CD4-positive, alpha-beta memory T cell (primary cell): ENCODE results near the gene PACSIN2. TPM values are rescaled to one million over a fixed set of nuclear protein-coding genes. Genes with fewer than 3 reads are reported as not detected.

Experiments
- CTCF ChIA-PET: fragments of 350-600 bp; sonication (Branson Sonifier 250); formaldehyde crosslinking; loops from one replicate; lab custom pipeline; 2021; ENCODE audit warnings: inconsistent platforms; ENCODE audit not compliant: partially characterized antibody; lab: Charles Lee
- POLR2A ChIA-PET: fragments of 350-600 bp; sonication (Branson Sonifier 250); formaldehyde crosslinking; loops from one replicate; lab custom pipeline; 2021; ENCODE audit not compliant: partially characterized antibody; lab: Charles Lee
- DNase-seq, 5 donors: peaks; one replicate each; pipeline versions ENCODE4 v3.0.0 to v3.0.0-alpha.2; 2020 to 2022; ENCODE audit warnings: mixed read lengths in 1 of 5
- H3K27ac ChIP-seq: one replicate; pipeline ENCODE4 v1.7.0; 2013; ENCODE audit warnings: low read depth, low read length
- H3K27me3 ChIP-seq: 2 replicates; pipeline ENCODE4 v1.7.0; 2013; ENCODE audit warnings: mild to moderate bottlenecking, low read length, moderate library complexity; ENCODE audit not compliant: insufficient read depth
- H3K36me3 ChIP-seq: 2 replicates; pipeline ENCODE4 v1.7.0; 2013; ENCODE audit warnings: mild to moderate bottlenecking, low read length, moderate library complexity; ENCODE audit not compliant: insufficient read depth
- H3K4me1 ChIP-seq: 2 replicates; pipeline ENCODE4 v1.7.0; 2013; ENCODE audit warnings: mild to moderate bottlenecking, low read length, moderate library complexity; ENCODE audit not compliant: insufficient read depth
- H3K4me3 ChIP-seq, 2 donors: one replicate each; pipeline ENCODE4 v1.7.0; 2013; ENCODE audit warnings: low read length in 2 of 2, mild to moderate bottlenecking in 1 of 2
- H3K9me3 ChIP-seq, 2 donors: one replicate each; pipeline ENCODE4 v1.7.0; 2013; ENCODE audit warnings: low read length in 2 of 2, control low read depth in 1 of 2; ENCODE audit not compliant: control insufficient read depth in 1 of 2
- H3K27ac Mint-ChIP-seq, 7 donors: one replicate each; pipeline ENCODE4 v1.8.0; 2020 to 2021; ENCODE audit warnings: mixed read lengths in 7 of 7, mild to moderate bottlenecking in 6 of 7, inconsistent platforms in 3 of 7, moderate library complexity in 3 of 7
- H3K27me3 Mint-ChIP-seq, 2 donors: one replicate each; pipeline ENCODE4 v1.8.0; 2020 to 2021; ENCODE audit warnings: mixed read lengths in 2 of 2
- H3K36me3 Mint-ChIP-seq, 2 donors: one replicate each; pipeline ENCODE4 v1.8.0; 2020 to 2021; ENCODE audit warnings: mixed read lengths in 2 of 2, inconsistent platforms in 1 of 2, mild to moderate bottlenecking in 1 of 2
- H3K4me1 Mint-ChIP-seq, 4 donors: one replicate each; pipeline ENCODE4 v1.8.0; 2020 to 2021; ENCODE audit warnings: mixed read lengths in 4 of 4, mild to moderate bottlenecking in 1 of 4
- H3K4me3 Mint-ChIP-seq, 8 donors: one replicate each; pipeline ENCODE4 v1.8.0; 2020 to 2021; ENCODE audit warnings: mixed read lengths in 8 of 8, mild to moderate bottlenecking in 7 of 8, moderate library complexity in 6 of 8, inconsistent platforms in 3 of 8
- H3K9me3 Mint-ChIP-seq, 8 donors: one replicate each; pipeline ENCODE4 v1.8.0; 2020 to 2021; ENCODE audit warnings: mixed read lengths in 8 of 8, mild to moderate bottlenecking in 5 of 8, inconsistent platforms in 3 of 8, moderate library complexity in 1 of 8
- intact Hi-C: fragments of 100-400 bp; cut with micrococcal nuclease; formaldehyde crosslinking; loops from one replicate; pipeline ENCODE4 v1.15.1; 2023
- polyA plus RNA-seq, 2 donors: library from polyadenylated mRNA; unstranded; fragments of 300-500 nt; fragmentation: Illumina TruSeq; gene quantifications; one replicate each; pipeline ENCODE4 v1.2.3, GENCODE V29; 2021
- total RNA-seq, 2 experiments: library from RNA; stranded (reverse); gene quantifications; one replicate each; pipeline ENCODE4 v1.2.3, GENCODE V29; 2021

The PACSIN2 gene
- total and polyA plus RNA-seq, 4 experiments from 2014 or later, result 24.6 to 55.0 (median 45.2) TPM

DNA sequence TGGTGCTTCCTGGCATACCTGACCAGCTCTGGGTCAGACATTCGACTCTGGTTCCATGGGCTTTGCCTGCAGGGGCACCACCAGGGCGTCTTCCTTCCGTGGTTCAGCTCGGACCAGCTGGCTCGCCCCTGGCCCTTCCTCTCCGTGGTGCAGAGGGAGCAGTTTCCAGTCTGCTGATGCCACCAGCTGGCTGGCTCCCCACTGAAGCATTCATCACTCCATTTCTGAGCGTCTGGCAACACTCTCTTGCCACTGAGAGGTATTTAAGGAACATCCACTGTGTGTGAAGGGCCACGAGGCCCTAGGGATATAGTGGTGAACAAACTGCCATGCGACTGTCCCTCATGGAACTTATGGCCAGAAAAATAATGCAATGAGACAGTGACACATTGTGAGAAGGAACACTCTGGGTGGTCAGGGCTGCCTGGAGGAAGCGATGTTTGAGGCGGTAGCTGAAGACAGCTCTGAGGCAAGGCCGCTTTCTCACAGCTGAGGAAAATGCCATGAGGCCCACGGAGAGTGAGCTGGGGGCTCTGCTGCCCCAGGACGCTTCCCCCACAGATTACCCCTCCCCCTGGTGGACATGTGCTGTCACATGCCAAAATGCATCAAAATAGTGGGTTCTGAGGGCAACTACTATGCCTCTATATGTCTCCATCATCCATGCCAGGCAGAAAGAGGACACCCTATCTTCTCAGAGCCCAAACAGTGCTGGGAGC, 113.0 kb downstream of the PACSIN2 start:
- Mint-ChIP-seq H3K27ac (no peak overlapping the region), H3K27me3 (no peaks in the 10 kb centered on the region), H3K4me1 (peaks cover 11 to 17% (median 14%) of the 10 kb centered on the region in 4 donors), H3K4me3 (no peak overlapping the region), H3K9me3 (no peaks in the 10 kb centered on the region), H3K36me3 (peaks cover 7 to 20% of the 10 kb centered on the region in 2 donors)
- H3K4me3 ChIP-seq, result no peak overlapping the region
- ChIA-PET CTCF (interaction anchor here (1.4 to 1.5 kb wide), 2 partner anchors 20 to 132 kb away, joined by 3 to 4 read pairs; no protein-coding TSS in a partner anchor), POLR2A (interaction anchor here (0.6 kb wide), 1 partner anchor 113 kb away, joined by 3 read pairs; no protein-coding TSS in a partner anchor)
- intact Hi-C loops, result no loop called here
- H3K9me3 ChIP-seq, result no peaks in the 10 kb centered on the region
- no peaks in the 10 kb centered on the region for H3K27me3 ChIP-seq
- no peak overlapping the region for H3K27ac ChIP-seq
- H3K4me1 ChIP-seq, result no peaks in the 10 kb centered on the region
- DNase-seq, result no peak
- no peaks in the 10 kb centered on the region for H3K36me3 ChIP-seq

DNA sequence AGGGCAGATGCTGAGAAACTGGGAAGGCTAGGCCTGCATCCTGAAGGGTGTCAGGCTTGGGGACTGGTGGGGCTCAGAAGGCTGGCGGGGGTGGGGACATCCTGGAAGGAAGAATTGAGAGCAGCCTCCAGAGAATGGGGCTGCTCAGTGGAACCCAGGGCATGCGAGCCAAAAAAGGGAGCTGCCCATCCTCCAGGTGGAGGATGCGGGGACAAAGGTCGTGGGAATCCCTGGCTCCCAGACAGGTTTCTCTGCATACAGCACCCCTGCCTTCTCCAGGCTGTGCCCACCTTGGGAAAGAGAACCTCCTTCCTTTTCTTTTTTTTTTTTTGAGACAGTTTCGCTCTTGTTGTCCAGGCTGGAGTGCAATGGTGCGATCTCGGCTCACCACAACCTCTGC, 117.0 kb downstream of the PACSIN2 start:
- no peak for DNase-seq
- ChIA-PET CTCF (no interaction called here), POLR2A (no interaction called here)
- no peak overlapping the region for H3K4me3 Mint-ChIP-seq
- H3K27me3 Mint-ChIP-seq, result no peaks in the 10 kb centered on the region
- intact Hi-C loops, result no loop called here
- Histone ChIP-seq H3K27ac (no peak overlapping the region), H3K27me3 (no peaks in the 10 kb centered on the region), H3K9me3 (no peaks in the 10 kb centered on the region), H3K4me1 (peaks cover 33% of the 10 kb centered on the region), H3K36me3 (no peaks in the 10 kb centered on the region), H3K4me3 (no peak overlapping the region)
- peak overlapping the region in 1 of 7 donors; percentile 68 for H3K27ac Mint-ChIP-seq
- peaks cover 33 to 55% (median 44%) of the 10 kb centered on the region in 4 donors for H3K4me1 Mint-ChIP-seq
- no peaks in the 10 kb centered on the region for H3K9me3 Mint-ChIP-seq
- H3K36me3 Mint-ChIP-seq, result peaks cover 0 to 14% of the 10 kb centered on the region in 2 donors

DNA sequence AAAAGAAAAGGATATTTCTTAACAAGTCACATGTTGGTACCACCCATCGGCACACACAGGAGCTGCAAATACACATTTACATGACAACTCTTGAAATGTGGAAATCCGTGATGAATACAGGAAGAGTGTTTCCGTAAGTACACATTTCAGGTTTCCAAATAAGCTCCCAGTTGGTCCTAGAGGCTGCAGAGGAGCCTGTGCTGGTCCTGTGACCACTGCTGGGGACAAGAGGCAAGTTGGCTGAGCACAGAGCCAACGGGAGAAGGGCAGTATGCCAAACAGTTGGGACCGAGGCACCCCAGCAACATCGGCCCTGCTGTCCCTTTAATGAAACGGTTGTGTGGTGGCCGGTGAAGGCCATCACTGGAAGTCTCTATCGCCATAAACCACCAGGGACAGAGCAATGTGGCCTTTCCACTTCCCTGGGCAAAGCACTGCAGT, 119.4 kb downstream of the PACSIN2 start:
- peaks cover 33 to 55% (median 46%) of the 10 kb centered on the region in 4 donors for H3K4me1 Mint-ChIP-seq
- ChIA-PET CTCF (interaction anchor here (1.0 to 2.2 kb wide), 3 partner anchors 14 to 138 kb away, joined by 3 to 6 read pairs (median 4); no protein-coding TSS in a partner anchor), POLR2A (interaction anchor here (0.8 kb wide), 1 partner anchor 292 kb away, joined by 3 read pairs; no protein-coding TSS in a partner anchor)
- peak overlapping the region; percentile 67 to 92 (median 89) for H3K27ac Mint-ChIP-seq
- no peaks in the 10 kb centered on the region for H3K27me3 Mint-ChIP-seq
- intact Hi-C loops, result no loop called here
- peak overlapping the region in 5 of 8 donors; percentile 5 to 65 (median 60) for H3K4me3 Mint-ChIP-seq
- H3K27ac ChIP-seq, result peak overlapping the region; percentile 13
- no peak overlapping the region for H3K4me3 ChIP-seq
- H3K36me3 ChIP-seq, result no peaks in the 10 kb centered on the region
- peaks cover 33% of the 10 kb centered on the region for H3K4me1 ChIP-seq
- H3K9me3 Mint-ChIP-seq, result no peaks in the 10 kb centered on the region
- H3K9me3 ChIP-seq, result no peaks in the 10 kb centered on the region
- H3K36me3 Mint-ChIP-seq, result peaks cover 3 to 17% of the 10 kb centered on the region in 2 donors
- H3K27me3 ChIP-seq, result no peaks in the 10 kb centered on the region
- DNase-seq, result no peak

DNA sequence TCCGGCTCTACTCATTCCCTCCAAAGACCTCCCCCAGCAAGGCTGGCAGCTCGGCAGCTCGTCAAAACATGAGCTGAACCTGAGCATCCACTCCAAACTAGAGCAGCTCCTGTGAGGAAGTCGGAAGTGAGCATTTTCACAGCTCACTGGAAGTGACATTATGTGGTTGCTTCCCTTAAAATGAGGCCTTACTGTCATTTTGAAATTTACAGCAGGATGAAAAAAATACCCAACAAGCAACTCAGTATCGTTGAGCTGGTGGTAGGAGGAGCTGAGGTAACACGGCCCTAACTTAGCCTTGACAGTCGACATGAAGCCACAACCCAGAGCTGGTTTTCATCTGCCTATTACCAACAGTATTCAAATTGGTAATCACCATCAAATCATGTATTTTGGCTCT, 119.9 kb downstream of the PACSIN2 start:
- H3K4me3 ChIP-seq, result no peak overlapping the region
- no peak overlapping the region for H3K27ac ChIP-seq
- H3K9me3 Mint-ChIP-seq, result no peaks in the 10 kb centered on the region
- H3K9me3 ChIP-seq, result no peaks in the 10 kb centered on the region
- H3K4me1 Mint-ChIP-seq, result peaks cover 32 to 55% (median 46%) of the 10 kb centered on the region in 4 donors
- no peaks in the 10 kb centered on the region for H3K36me3 ChIP-seq
- H3K4me1 ChIP-seq, result peaks cover 33% of the 10 kb centered on the region
- H3K27me3 Mint-ChIP-seq, result no peaks in the 10 kb centered on the region
- peaks cover 3 to 16% of the 10 kb centered on the region in 2 donors for H3K36me3 Mint-ChIP-seq
- ChIA-PET CTCF (interaction anchor here (1.0 to 2.2 kb wide), 4 partner anchors 14 to 139 kb away, joined by 3 to 6 read pairs (median 4); no protein-coding TSS in a partner anchor), POLR2A (interaction anchor here (0.8 kb wide), 1 partner anchor 293 kb away, joined by 3 read pairs; no protein-coding TSS in a partner anchor)
- DNase-seq, result peak; percentile 16 to 54 (median 21)
- intact Hi-C loops, result no loop called here
- peak overlapping the region in 6 of 8 donors; percentile 5 to 65 (median 56) for H3K4me3 Mint-ChIP-seq
- no peaks in the 10 kb centered on the region for H3K27me3 ChIP-seq
- peak overlapping the region; percentile 67 to 92 (median 89) for H3K27ac Mint-ChIP-seq

DNA sequence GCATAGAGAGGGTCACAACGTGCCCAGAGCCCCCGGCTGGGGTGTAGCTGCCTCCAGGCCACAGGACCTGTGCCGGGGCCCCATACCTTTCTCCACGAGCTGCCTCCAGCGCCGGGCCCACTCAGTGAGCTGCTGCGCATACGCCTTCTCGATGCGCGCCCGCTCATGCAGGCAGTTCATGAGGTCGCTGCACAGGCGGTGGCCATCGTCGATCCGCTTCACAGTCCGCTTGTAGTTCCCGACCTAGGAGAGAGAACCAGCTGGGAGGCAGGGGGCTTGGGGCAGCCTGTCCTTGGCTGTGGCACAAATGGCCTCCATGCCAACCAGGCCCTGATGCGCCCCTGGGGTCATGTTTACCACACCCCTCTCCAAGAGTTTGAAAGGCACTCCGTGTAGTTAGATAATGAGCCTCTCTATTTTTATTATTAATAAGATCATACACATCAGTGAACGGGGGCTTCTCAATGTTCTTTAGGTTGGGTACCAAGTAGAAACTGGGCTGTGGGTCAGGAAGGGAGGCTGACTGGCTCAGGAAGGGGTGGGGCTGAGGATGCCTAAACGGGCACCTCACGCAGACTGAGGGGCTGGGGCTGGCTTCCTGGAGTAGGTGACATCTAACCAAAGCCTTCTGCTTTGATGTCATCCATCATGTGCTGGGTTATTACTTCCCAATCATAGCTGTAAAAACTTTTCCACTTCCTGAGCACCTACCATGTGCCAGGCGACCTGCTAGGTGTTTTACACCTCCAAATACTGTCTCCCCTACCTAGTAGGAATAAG, 121.4 kb downstream of the PACSIN2 start:
- CTCF ChIA-PET, result interaction anchor here (0.6 to 3.0 kb wide), 4 partner anchors 26 to 140 kb away, joined by 3 to 9 read pairs (median 5); no protein-coding TSS in a partner anchor
- H3K4me1 Mint-ChIP-seq, result peaks cover 34 to 57% (median 47%) of the 10 kb centered on the region in 4 donors

DNA sequence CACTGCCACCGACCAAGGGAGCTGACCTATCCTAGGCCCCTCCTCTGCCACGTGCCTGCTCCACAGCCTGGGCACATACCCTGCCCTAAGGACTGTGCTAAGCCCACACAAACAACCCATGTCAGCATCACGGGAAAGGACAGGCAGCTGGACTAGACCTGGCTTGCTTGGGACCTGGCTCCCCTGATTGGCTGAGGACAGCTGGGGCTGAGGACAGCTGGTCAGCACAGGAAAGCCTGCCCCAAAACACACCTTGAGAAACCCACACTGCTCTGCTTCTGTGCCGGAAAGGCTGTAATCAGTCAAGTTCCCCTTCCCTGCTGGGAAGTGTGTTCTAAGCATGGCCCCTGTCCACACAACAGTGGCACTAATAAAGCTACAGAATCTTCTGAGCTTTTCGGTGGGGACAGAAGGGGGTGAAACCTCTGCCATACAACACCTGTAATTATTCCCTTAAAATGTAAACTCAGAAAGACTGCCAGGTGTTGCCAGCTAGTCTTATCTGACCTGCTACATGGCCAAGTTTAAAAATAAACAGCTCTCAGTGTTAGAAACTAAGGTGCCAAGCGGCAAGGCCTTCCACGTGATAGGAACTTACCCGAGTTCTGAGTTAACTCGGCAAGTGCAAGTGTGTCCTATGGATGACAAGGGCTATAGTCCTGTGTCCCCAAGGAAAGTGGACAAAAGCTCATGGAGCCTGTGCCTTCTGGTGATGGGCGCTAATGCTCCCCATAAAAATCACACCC, 122.2 kb downstream of the PACSIN2 start:
- POLR2A ChIA-PET, result no interaction called here
- Histone ChIP-seq H3K4me1 (peaks cover 33% of the 10 kb centered on the region), H3K36me3 (peaks cover 12% of the 10 kb centered on the region), H3K9me3 (no peaks in the 10 kb centered on the region), H3K4me3 (no peak overlapping the region), H3K27me3 (no peaks in the 10 kb centered on the region), H3K27ac (no peak overlapping the region)
- DNase-seq, result no peak
- intact Hi-C loops, result no loop called here
- Mint-ChIP-seq H3K27ac (peak overlapping the region in 2 of 7 donors; percentile 19 to 30), H3K27me3 (no peaks in the 10 kb centered on the region), H3K36me3 (peaks cover 12 to 34% of the 10 kb centered on the region in 2 donors), H3K9me3 (no peaks in the 10 kb centered on the region), H3K4me3 (no peak overlapping the region), H3K4me1 (peaks cover 34 to 59% (median 47%) of the 10 kb centered on the region in 4 donors)
- CTCF ChIA-PET, result interaction anchor here (3.0 kb wide), 1 partner anchor 141 kb away, joined by 9 read pairs; no protein-coding TSS in a partner anchor

More for the DNA sequence above, 121.4 kb downstream of the PACSIN2 start:
- intact Hi-C loops, result no loop called here
- DNase-seq, result peak in 2 of 5 donors; percentile 8 to 13
- H3K27me3 Mint-ChIP-seq, result no peaks in the 10 kb centered on the region
- no peak overlapping the region for H3K4me3 Mint-ChIP-seq
- Histone ChIP-seq H3K36me3 (peaks cover 4% of the 10 kb centered on the region), H3K27me3 (no peaks in the 10 kb centered on the region), H3K4me3 (no peak overlapping the region), H3K4me1 (peaks cover 33% of the 10 kb centered on the region), H3K9me3 (no peaks in the 10 kb centered on the region), H3K27ac (no peak overlapping the region)
- peak overlapping the region; percentile 4 to 90 (median 73) for H3K27ac Mint-ChIP-seq
- POLR2A ChIA-PET, result interaction anchor here (1.1 kb wide), 1 partner anchor 12 kb away, joined by 6 read pairs; no protein-coding TSS in a partner anchor
- H3K36me3 Mint-ChIP-seq, result peaks cover 12 to 26% of the 10 kb centered on the region in 2 donors
- no peaks in the 10 kb centered on the region for H3K9me3 Mint-ChIP-seq
